HCT116 (cell line): Measurements from ENCODE around the gene TRAF3. TPM values are rescaled to one million over a fixed set of nuclear protein-coding genes. Genes with fewer than 3 reads are reported as not detected.

Experiments
- ATAC-seq: fragments of 200-7000 bp; cut with Tn5 transposase; 2 replicates; pipeline ENCODE4 v1.9.1; 2020; ENCODE audit warnings: mild to moderate bottlenecking, moderate library complexity
- BruUV-seq: library from RNA; stranded (reverse); fragments of 400-500 nt; replicated peaks from 2 replicates; lab custom pipeline; 2021; lab: Mats Ljungman, UMichigan
- CTCF ChIA-PET: fragments of 300-600 bp; sonication (Branson Sonifier 250); formaldehyde crosslinking; loops from one replicate; lab custom pipeline; 2021; ENCODE audit warnings: antibody characterized with exemption; lab: Charles Lee
- POLR2A ChIA-PET: fragments of 300-600, 350-600 bp; sonication (Branson Sonifier 250); formaldehyde crosslinking; loops from one replicate; lab custom pipeline; 2021; ENCODE audit warnings: antibody characterized with exemption; lab: Charles Lee
- RAD21 ChIA-PET, 2 experiments: fragments of 300-600 bp; sonication (Branson Sonifier 250); formaldehyde crosslinking; loops; one replicate each; lab custom pipeline; 2023; ENCODE audit warnings: low total read pairs in 2 of 2; ENCODE audit not compliant: uncharacterized antibody in 2 of 2, unreplicated experiment in 2 of 2, low non-redundant PET in 1 of 2; lab: Charles Lee
- DNase-seq: peaks from one replicate; pipeline ENCODE4 v3.0.0-alpha.2; 2010; ENCODE audit warnings: low read depth, low spot score
- H2AFZ ChIP-seq: fragments of 200-600 bp; shearing (Covaris generic), sonication (generic); 2 replicates; pipeline ENCODE4 v1.6.1; 2017; ENCODE audit warnings: low read depth, mixed run types, mixed read lengths, antibody characterized with exemption, low read length; ENCODE audit not compliant: poor library complexity, severe bottlenecking
- H3K27ac ChIP-seq: 2 replicates; pipeline ENCODE4 v1.5.1; 2012; ENCODE audit warnings: low read depth, low read length
- H3K27me3 ChIP-seq: fragments of 200-600 bp; sonication (generic); 2 replicates; pipeline ENCODE4 v1.6.1; 2016; ENCODE audit warnings: mixed run types, low read length, mixed read lengths; ENCODE audit not compliant: insufficient read depth
- H3K36me3 ChIP-seq, 2 experiments: fragments of 200-500 bp in 1 of 2; fragments of 200-600 bp in 1 of 2; sonication (Bioruptor generic) in 1 of 2; sonication (generic) in 1 of 2; 2 replicates each; pipeline versions ENCODE4 v1.5.1 to v1.6.1; 2014 to 2016; ENCODE audit warnings: low read length in 2 of 2, inconsistent platforms in 1 of 2, mixed read lengths in 1 of 2, mixed run types in 1 of 2; ENCODE audit not compliant: insufficient read depth in 2 of 2, control insufficient read depth in 1 of 2
- H3K4me1 ChIP-seq, 2 experiments: fragments of 200-600 bp in 1 of 2; sonication (generic) in 1 of 2; 2 replicates each; pipeline versions ENCODE4 v1.5.1 to v1.6.1; 2012 to 2017; ENCODE audit warnings: low read length in 2 of 2, inconsistent platforms in 1 of 2, mild to moderate bottlenecking in 1 of 2, mixed read lengths in 1 of 2, mixed run types in 1 of 2, moderate library complexity in 1 of 2; ENCODE audit not compliant: insufficient read depth in 2 of 2, control insufficient read depth in 1 of 2
- H3K4me2 ChIP-seq: fragments of 200-600 bp; sonication (generic); 2 replicates; pipeline ENCODE4 v1.6.1; 2017; ENCODE audit warnings: mixed run types, low read length, mixed read lengths
- H3K4me3 ChIP-seq, 2 experiments: fragments of 200-600 bp in 1 of 2; sonication (generic) in 1 of 2; replicated peaks in 1 of 2; 2 replicates each; pipeline ENCODE4 v1.5.1; 2011 to 2016; ENCODE audit warnings: low read length in 2 of 2, control low read depth in 1 of 2, low read depth in 1 of 2, mild to moderate bottlenecking in 1 of 2, mixed read lengths in 1 of 2, mixed run types in 1 of 2
- H3K79me2 ChIP-seq: fragments of 200-600 bp; sonication (generic); 2 replicates; pipeline ENCODE4 v1.6.1; 2017; ENCODE audit warnings: mild to moderate bottlenecking, mixed run types, low read length, moderate library complexity, mixed read lengths; ENCODE audit not compliant: insufficient read depth
- H3K9ac ChIP-seq: fragments of 200-600 bp; sonication (generic); 2 replicates; pipeline ENCODE4 v1.6.1; 2016; ENCODE audit warnings: low read length, mixed read lengths
- H3K9me2 ChIP-seq: fragments of 200-600 bp; sonication (generic), shearing (Covaris generic); 2 replicates; pipeline ENCODE4 v1.6.1; 2017; ENCODE audit warnings: mixed run types, mild to moderate bottlenecking, moderate library complexity; ENCODE audit not compliant: insufficient read depth
- H3K9me3 ChIP-seq, 2 experiments: fragments of 200-500 bp in 1 of 2; fragments of 200-600 bp in 1 of 2; sonication (Bioruptor generic) in 1 of 2; sonication (generic) in 1 of 2; 2 replicates each; pipeline ENCODE4 v1.6.1; 2014 to 2017; ENCODE audit warnings: low read length in 2 of 2, mixed read lengths in 2 of 2, inconsistent platforms in 1 of 2, low read depth in 1 of 2, mild to moderate bottlenecking in 1 of 2, mixed run types in 1 of 2, moderate library complexity in 1 of 2; ENCODE audit not compliant: control insufficient read depth in 1 of 2, insufficient read depth in 1 of 2
- H4K20me1 ChIP-seq: fragments of 200-600 bp; sonication (generic), shearing (Covaris generic); 2 replicates; pipeline ENCODE4 v1.6.1; 2017; ENCODE audit warnings: mixed run types, mild to moderate bottlenecking, moderate library complexity; ENCODE audit not compliant: insufficient read depth
- ATF3 ChIP-seq: IDR thresholded peaks from 2 replicates; pipeline ENCODE4 v1.6.1; 2012
- CEBPB ChIP-seq: IDR thresholded peaks from 2 replicates; pipeline ENCODE4 v1.6.1; 2012; ENCODE audit warnings: low read depth
- CTCF ChIP-seq, 3 experiments: fragments of 200-600 bp in 1 of 3; sonication (generic) in 1 of 3; IDR thresholded peaks in 2 of 3; conservative IDR thresholded peaks in 1 of 3; 2 replicates each; pipeline ENCODE4 v1.5.1; 2012 to 2017; ENCODE audit warnings: low read depth in 2 of 3, low read length in 2 of 3, antibody characterized with exemption in 1 of 3, borderline replicate concordance in 1 of 3, control low read depth in 1 of 3, mild to moderate bottlenecking in 1 of 3, mixed read lengths in 1 of 3, mixed run types in 1 of 3, moderate library complexity in 1 of 3; ENCODE audit not compliant: insufficient read depth in 1 of 3
- ELF1 ChIP-seq: IDR thresholded peaks from 2 replicates; pipeline ENCODE4 v1.6.1; 2012; ENCODE audit warnings: low read depth, borderline replicate concordance
- FOSL1 ChIP-seq: IDR thresholded peaks from 2 replicates; pipeline ENCODE4 v1.6.1; 2012; ENCODE audit warnings: low read depth
- MAX ChIP-seq: IDR thresholded peaks from 2 replicates; pipeline ENCODE4 v1.6.1; 2012
- POLR2AphosphoS5 ChIP-seq: IDR thresholded peaks from 2 replicates; pipeline ENCODE4 v1.6.1; 2011; ENCODE audit warnings: mild to moderate bottlenecking, low read depth, low read length, moderate library complexity
- SRF ChIP-seq: IDR thresholded peaks from 2 replicates; pipeline ENCODE4 v1.6.1; 2012; ENCODE audit warnings: low read depth
- YY1 ChIP-seq: IDR thresholded peaks from 2 replicates; pipeline ENCODE4 v1.6.1; 2011; ENCODE audit warnings: low read length, low read depth, moderate library complexity, mild to moderate bottlenecking; ENCODE audit not compliant: insufficient replicate concordance; ENCODE audit errors: extremely low read depth
- ZNF274 ChIP-seq: fragments of 200-500 bp; sonication (Bioruptor generic); IDR thresholded peaks from 2 replicates; pipeline ENCODE4 v1.6.1; 2014; ENCODE audit warnings: mild to moderate bottlenecking, low read depth, low read length, inconsistent platforms
- intact Hi-C: fragments of 100-400 bp; cut with micrococcal nuclease; formaldehyde crosslinking; loops from 2 replicates; pipeline ENCODE4 v1.10.0; 2022
- total RNA-seq: library from RNA; stranded (reverse); gene quantifications from one replicate; pipeline ENCODE4 v1.2.1, GENCODE V29; 2021; ENCODE audit not compliant: unreplicated experiment

Gene TRAF3
- total RNA-seq, 1 experiment from 2014 or later: 32.1 TPM

GRCh38 chr14:102930753-102931579 is 153.7 kb downstream of the TRAF3 start:
- Histone ChIP-seq H4K20me1 (no peaks in the 10 kb centered on the region), H3K4me3 (no peak overlapping the region), H3K4me1 (peaks cover 22 to 38% of the 10 kb centered on the region in 2 experiments), H3K79me2 (no peaks in the 10 kb centered on the region), H3K9ac (no peak overlapping the region), H2AFZ (no peak overlapping the region), H3K27ac (no peak overlapping the region), H3K4me2 (peak overlapping the region; percentile 29), H3K9me2 (no peaks in the 10 kb centered on the region), H3K36me3 (0 out of 4 replicates have a peak, but pooled peaks cover 2% of the 10 kb centered on the region in 2 experiments), H3K27me3 (no peaks in the 10 kb centered on the region), H3K9me3 (no peaks in the 10 kb centered on the region)
- BruUV-seq: no TSS peak
- TF ChIP-seq POLR2AphosphoS5 (peak; percentile 37), CEBPB (no peak)
- ATAC-seq (peak; percentile 48), DNase-seq (peak; percentile 40)
- ChIA-PET RAD21 (no interaction called here), CTCF (no interaction called here), POLR2A (no interaction called here)
- intact Hi-C loops: no loop called here

- no TSS peak for BruUV-seq
- no peaks in the 10 kb centered on the region for H4K20me1 ChIP-seq
- H3K4me3 ChIP-seq: no peak overlapping the region
- peaks cover 22 to 38% of the 10 kb centered on the region in 2 experiments for H3K4me1 ChIP-seq
- no peak overlapping the region for H3K9ac ChIP-seq
- no peaks in the 10 kb centered on the region for H3K79me2 ChIP-seq
- no peaks in the 10 kb centered on the region for H3K27me3 ChIP-seq
- POLR2A ChIA-PET: no interaction called here
- TF ChIP-seq SRF (no peak), MAX (no peak), ATF3 (no peak), CEBPB (no peak), FOSL1 (no peak), ZNF274 (no peak), ELF1 (no peak), CTCF (IDR thresholded peaks at IDR 0.05 in 2 of 3, conservative IDR thresholded peaks at IDR 0.05 in 1 of 3; ENCODE audit: borderline replicate concordance in 1 of 3, insufficient read depth in 1 of 3, low read depth in 2 of 3, low read length in 2 of 3) (no peak), YY1 (no peak)
- H2AFZ ChIP-seq: no peak overlapping the region
- peak overlapping the region; percentile 29 for H3K4me2 ChIP-seq
- H3K9me3 ChIP-seq: no peaks in the 10 kb centered on the region
- CTCF ChIA-PET: no interaction called here
- no peaks in the 10 kb centered on the region for H3K9me2 ChIP-seq
- RAD21 ChIA-PET: no interaction called here
- H3K36me3 ChIP-seq: 0 out of 4 replicates have a peak, but pooled peaks cover 2 to 8% of the 10 kb centered on the region in 2 experiments
- H3K27ac ChIP-seq: no peak overlapping the region
- ATAC-seq (peak; percentile 3; the same call in 1 of the 2 replicates), DNase-seq (no peak)
- intact Hi-C loops: no loop called here
Observed at GRCh38 chr14:102931580-102932285, 154.5 kb downstream of the TRAF3 start.
